ENCODE results near the gene TYW1. TPM values are rescaled to one million over a fixed set of nuclear protein-coding genes. Genes with fewer than 3 reads are reported as not detected.
"Not testable (repeated sequence)": the region's sequence is repeated elsewhere in the genome, so short reads cannot be mapped to it uniquely, and the experiment has no call there.

Gene TYW1
- total and polyA plus RNA-seq, 8 donors = 4.0 to 9.2 (median 7.3) TPM

DNA sequence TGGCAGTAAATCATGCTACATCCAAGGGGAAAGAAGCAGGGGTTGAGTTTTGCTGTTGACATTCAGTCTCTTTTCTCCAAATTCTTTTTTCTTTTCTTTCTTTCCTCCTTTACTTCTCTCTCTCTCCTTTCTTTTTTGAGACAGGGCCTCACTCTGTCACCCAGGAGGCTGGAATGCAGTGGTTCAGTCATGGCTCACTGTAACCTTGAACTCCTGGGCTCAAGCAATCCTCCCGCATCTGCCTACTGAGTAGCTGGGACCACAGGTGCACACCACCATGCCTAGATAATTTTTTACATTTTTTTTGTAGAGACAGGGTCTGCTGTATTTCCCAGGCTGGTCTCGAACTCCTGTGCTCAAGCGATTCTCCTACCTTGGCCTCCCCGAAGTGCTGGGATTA lies 36.4 kb upstream of the TYW1 start:
- intact Hi-C loops (cut with DNase I) = no loop called here
- H3K4me3 ChIP-seq = no peak overlapping the region
- H3K27ac ChIP-seq = no peak overlapping the region
- WGBS, 2 donors = 96 to 97% methylated on average over 4 of the region's 4 CpGs
- H3K9me3 ChIP-seq = no peaks in the 10 kb centered on the region
- H3K27me3 ChIP-seq = no peaks in the 10 kb centered on the region
- H3K36me3 ChIP-seq = peaks cover 0 to 33% (median 4%) of the 10 kb centered on the region in 3 donors
- TF ChIP-seq, protein P1, sequence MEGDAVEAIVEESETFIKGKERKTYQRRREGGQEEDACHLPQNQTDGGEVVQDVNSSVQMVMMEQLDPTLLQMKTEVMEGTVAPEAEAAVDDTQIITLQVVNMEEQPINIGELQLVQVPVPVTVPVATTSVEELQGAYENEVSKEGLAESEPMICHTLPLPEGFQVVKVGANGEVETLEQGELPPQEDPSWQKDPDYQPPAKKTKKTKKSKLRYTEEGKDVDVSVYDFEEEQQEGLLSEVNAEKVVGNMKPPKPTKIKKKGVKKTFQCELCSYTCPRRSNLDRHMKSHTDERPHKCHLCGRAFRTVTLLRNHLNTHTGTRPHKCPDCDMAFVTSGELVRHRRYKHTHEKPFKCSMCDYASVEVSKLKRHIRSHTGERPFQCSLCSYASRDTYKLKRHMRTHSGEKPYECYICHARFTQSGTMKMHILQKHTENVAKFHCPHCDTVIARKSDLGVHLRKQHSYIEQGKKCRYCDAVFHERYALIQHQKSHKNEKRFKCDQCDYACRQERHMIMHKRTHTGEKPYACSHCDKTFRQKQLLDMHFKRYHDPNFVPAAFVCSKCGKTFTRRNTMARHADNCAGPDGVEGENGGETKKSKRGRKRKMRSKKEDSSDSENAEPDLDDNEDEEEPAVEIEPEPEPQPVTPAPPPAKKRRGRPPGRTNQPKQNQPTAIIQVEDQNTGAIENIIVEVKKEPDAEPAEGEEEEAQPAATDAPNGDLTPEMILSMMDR (IDR thresholded peaks at IDR 0.05) = no peak
- DNase-seq (no peak), ATAC-seq (no peak), FAIRE-seq (no peak)
- H3K4me1 ChIP-seq = no peaks in the 10 kb centered on the region

GRCh38 chr7:66961096-66961495 lies 35.5 kb upstream of the TYW1 start:
- Histone ChIP-seq H3K27me3 (no peaks in the 10 kb centered on the region), H3K4me3 (no peak overlapping the region), H3K4me1 (no peaks in the 10 kb centered on the region), H3K27ac (no peak overlapping the region), H3K9me3 (no peaks in the 10 kb centered on the region), H3K36me3 (peaks cover 0 to 24% (median 4%) of the 10 kb centered on the region in 3 donors)
- no peak for FAIRE-seq
- TF ChIP-seq, protein P1 (IDR thresholded peaks at IDR 0.05) = no peak
- no peak for ATAC-seq
- DNase-seq = no peak
- intact Hi-C loops (cut with DNase I) = no loop called here
- WGBS, 2 donors = 97 to 98% methylated on average over 5 of the region's 5 CpGs

DNA sequence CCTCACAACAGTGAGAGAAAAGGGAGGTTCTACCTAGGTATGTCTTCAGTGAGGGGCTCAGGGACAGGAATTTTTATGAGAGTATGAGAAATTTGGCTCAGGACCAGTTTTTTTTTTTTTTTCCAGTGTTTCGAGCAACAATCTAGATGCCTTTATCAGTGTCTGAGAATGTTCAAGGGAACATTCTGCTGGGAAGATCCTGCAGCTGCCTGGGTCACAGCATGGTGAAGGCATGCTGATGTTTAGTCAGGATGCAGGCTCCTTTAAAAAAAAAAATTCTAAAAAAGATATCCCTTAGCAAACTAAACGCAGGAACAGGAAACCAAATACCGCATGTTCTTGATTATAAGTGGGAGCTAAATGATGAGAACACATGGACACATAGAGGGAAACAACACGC lies 32.2 kb upstream of the TYW1 start:
- H3K9me3 ChIP-seq = no peaks in the 10 kb centered on the region
- peak in 1 of 4 donors; percentile 24 for ATAC-seq
- H3K27me3 ChIP-seq = no peaks in the 10 kb centered on the region
- TF ChIP-seq, protein P1 (IDR thresholded peaks at IDR 0.05) = no peak
- no peak overlapping the region for H3K27ac ChIP-seq
- H3K4me1 ChIP-seq = no peaks in the 10 kb centered on the region
- H3K36me3 ChIP-seq = no peaks in the 10 kb centered on the region
- no peak for FAIRE-seq
- 32 to 45% methylated on average over 4 of the region's 4 CpGs for WGBS, 2 donors
- intact Hi-C loops (cut with DNase I) = no loop called here
- no peak overlapping the region for H3K4me3 ChIP-seq
- DNase-seq = no peak

GRCh38 chr7:66967029-66967428 lies 29.6 kb upstream of the TYW1 start:
- 88 to 89% methylated on average over 6 of the region's 6 CpGs for WGBS, 2 donors
- Histone ChIP-seq H3K4me3 (no peak overlapping the region), H3K27ac (no peak overlapping the region), H3K9me3 (no peaks in the 10 kb centered on the region), H3K36me3 (no peaks in the 10 kb centered on the region), H3K4me1 (no peaks in the 10 kb centered on the region), H3K27me3 (no peaks in the 10 kb centered on the region)
- TF ChIP-seq, protein P1 (IDR thresholded peaks at IDR 0.05) = no peak
- intact Hi-C loops (cut with DNase I) = no loop called here
- ATAC-seq (no peak), DNase-seq (no peak), FAIRE-seq (no peak)

DNA sequence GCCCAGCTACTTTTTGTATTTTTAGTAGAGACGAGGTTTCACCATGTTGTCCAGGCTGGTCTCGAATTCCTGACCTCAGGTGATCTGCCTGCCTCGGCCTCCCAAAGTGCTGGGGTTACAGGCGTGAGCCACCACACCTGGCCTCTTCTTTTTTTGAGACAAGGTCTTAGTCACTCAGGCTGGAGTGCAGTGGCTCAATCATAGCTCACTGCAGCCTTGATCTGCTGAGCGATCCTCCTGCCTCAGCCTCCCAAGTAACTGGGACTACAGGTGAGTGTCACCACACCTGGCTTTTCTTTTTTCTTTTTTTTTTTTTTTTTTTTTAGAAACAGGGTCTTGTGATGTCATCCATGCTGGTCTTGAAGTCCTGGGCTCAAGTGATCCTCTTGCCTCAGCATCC lies 27.6 kb upstream of the TYW1 start:
- intact Hi-C loops (cut with DNase I); FAIRE-seq: not testable (repeated sequence)
- WGBS, 2 donors = 86 to 89% methylated on average over 5 of the region's 5 CpGs

More for the DNA sequence above, 27.6 kb upstream of the TYW1 start:
- not testable (repeated sequence) for DNase-seq, H3K4me1 ChIP-seq, H3K27me3 ChIP-seq, H3K36me3 ChIP-seq, ATAC-seq, H3K9me3 ChIP-seq, H3K27ac ChIP-seq, H3K4me3 ChIP-seq
